Cardiac muscle cell (in vitro differentiated cells and primary cell): ENCODE data around the gene CPA4. TPM values are rescaled to one million over a fixed set of nuclear protein-coding genes. Genes with fewer than 3 reads are reported as not detected.

Experiments
- DNase-seq, 2 donors: peaks; one replicate each; pipeline versions ENCODE4 v3.0.0 to v3.0.0-alpha.2; 2010 to 2017; ENCODE audit warnings: low read depth in 1 of 2, low spot score in 1 of 2
- H3K27ac ChIP-seq: fragments of 200-600 bp; sonication (generic); 2 replicates; pipeline ENCODE4 v1.5.1; 2016
- H3K27me3 ChIP-seq: fragments of 200-600 bp; sonication (generic); 2 replicates; pipeline ENCODE4 v1.6.0; 2016; ENCODE audit warnings: control low read depth
- H3K36me3 ChIP-seq: fragments of 200-600 bp; sonication (generic); 2 replicates; pipeline ENCODE4 v1.5.1; 2016; ENCODE audit warnings: control low read depth
- H3K4me1 ChIP-seq: fragments of 200-600 bp; sonication (generic); 2 replicates; pipeline ENCODE4 v1.8.1; 2017; ENCODE audit warnings: low read depth, mild to moderate bottlenecking, mixed run types
- H3K4me3 ChIP-seq: fragments of 200-600 bp; sonication (generic); 2 replicates; pipeline ENCODE4 v1.5.1; 2016; ENCODE audit warnings: mild to moderate bottlenecking
- H3K9me3 ChIP-seq: fragments of 200-600 bp; sonication (generic); 2 replicates; pipeline ENCODE4 v1.5.1; 2017; ENCODE audit warnings: low read depth, mild to moderate bottlenecking, control low read depth
- CTCF ChIP-seq: IDR thresholded peaks from 2 replicates; pipeline ENCODE4 v1.5.1; 2012; ENCODE audit warnings: low read depth, mild to moderate bottlenecking, low read length
- polyA plus RNA-seq: library from polyadenylated mRNA; unstranded; fragments of >200 nt; fragmentation: Nextera tagmentation; extraction: Ambion mirVana; gene quantifications from 2 replicates; pipeline ENCODE4 v1.2.1, GENCODE V29; 2016
- total RNA-seq: library from RNA; depleted of rRNA; stranded (reverse); fragments of >200 nt; gene quantifications from 2 replicates; pipeline ENCODE4 v1.2.3, GENCODE V29; 2016

Gene CPA4
- total and polyA plus RNA-seq, 2 experiments from 2014 or later, result 0.24 TPM; not detected in 1

GRCh38 chr7:130356121-130356875 lies 63.3 kb downstream of the CPA4 start:
- Histone ChIP-seq H3K27ac (peak overlapping the region; percentile 93), H3K9me3 (no peaks in the 10 kb centered on the region), H3K4me1 (peaks cover 27% of the 10 kb centered on the region), H3K4me3 (no peak overlapping the region), H3K27me3 (no peaks in the 10 kb centered on the region), H3K36me3 (no peaks in the 10 kb centered on the region)
- DNase-seq, result peak; percentile 71 to 98
- no peak for TF ChIP-seq CTCF

GRCh38 chr7:130356876-130357611 lies 64.1 kb downstream of the CPA4 start:
- Histone ChIP-seq H3K4me1 (peaks cover 19% of the 10 kb centered on the region), H3K4me3 (no peak overlapping the region), H3K36me3 (no peaks in the 10 kb centered on the region), H3K9me3 (no peaks in the 10 kb centered on the region), H3K27ac (peak overlapping the region; percentile 93), H3K27me3 (no peaks in the 10 kb centered on the region)
- peak in 1 of 2 donors; percentile 88 for DNase-seq
- no peak for TF ChIP-seq CTCF

GRCh38 chr7:130358471-130358870 lies 65.5 kb downstream of the CPA4 start:
- no peak for TF ChIP-seq CTCF

GRCh38 chr7:130359276-130359857 lies 66.4 kb downstream of the CPA4 start:
- no peaks in the 10 kb centered on the region for H3K9me3 ChIP-seq
- H3K36me3 ChIP-seq, result no peaks in the 10 kb centered on the region
- peaks cover 11% of the 10 kb centered on the region for H3K4me1 ChIP-seq
- H3K4me3 ChIP-seq, result no peak overlapping the region
- no peak for TF ChIP-seq CTCF
- DNase-seq, result no peak
- H3K27me3 ChIP-seq, result no peaks in the 10 kb centered on the region
- no peak overlapping the region for H3K27ac ChIP-seq

More at GRCh38 chr7:130358471-130358870, 65.5 kb downstream of the CPA4 start:
- no peaks in the 10 kb centered on the region for H3K36me3 ChIP-seq
- peaks cover 11% of the 10 kb centered on the region for H3K4me1 ChIP-seq
- no peaks in the 10 kb centered on the region for H3K27me3 ChIP-seq
- no peaks in the 10 kb centered on the region for H3K9me3 ChIP-seq
- no peak for DNase-seq
- H3K4me3 ChIP-seq, result no peak overlapping the region
- no peak overlapping the region for H3K27ac ChIP-seq

- Histone ChIP-seq H3K27ac (no peak overlapping the region), H3K27me3 (no peaks in the 10 kb centered on the region), H3K36me3 (no peaks in the 10 kb centered on the region), H3K4me1 (peaks cover 23% of the 10 kb centered on the region), H3K9me3 (no peaks in the 10 kb centered on the region), H3K4me3 (no peak overlapping the region)
- no peak for DNase-seq
- no peak for TF ChIP-seq CTCF
Measured at GRCh38 chr7:130360518-130360917, 67.6 kb downstream of the CPA4 start.
